ENCODE results near the gene RRAS.

- TF ChIP-seq CTCF (IDR thresholded peaks at IDR 0.05; ENCODE audit: insufficient read depth, low read length) (no peak), POLR2AphosphoS5 (IDR thresholded peaks at IDR 0.05; ENCODE audit: low read depth) (no peak), REST (IDR thresholded peaks at IDR 0.05; ENCODE audit: insufficient replicate concordance, low read depth) (no peak)
These were observed 1.9 kb downstream of the RRAS start for GRCh38 chr19:49637821-49638738.
